H9 (cell line): ENCODE results near the gene UST. TPM values are rescaled to one million over a fixed set of nuclear protein-coding genes. Genes with fewer than 3 reads are reported as not detected.

Experiments used
- DNase-seq: peaks from one replicate; pipeline ENCODE4 v3.0.0-alpha.2; 2017
- H2AFZ ChIP-seq: one replicate; pipeline ENCODE4 v1.6.1; 2013; ENCODE audit warnings: mild to moderate bottlenecking, low read length, control low read depth, moderate library complexity
- H2AK5ac ChIP-seq: 2 replicates; pipeline ENCODE4 v1.6.1; 2013; ENCODE audit warnings: low read length, control low read depth, mixed read lengths; ENCODE audit not compliant: insufficient read length
- H2BK120ac ChIP-seq: one replicate; pipeline ENCODE4 v1.6.1; 2013; ENCODE audit warnings: low read depth, mild to moderate bottlenecking, low read length, control low read depth, inconsistent platforms; ENCODE audit not compliant: poor library complexity, severe bottlenecking
- H2BK12ac ChIP-seq: 2 replicates; pipeline ENCODE4 v1.6.1; 2013; ENCODE audit warnings: low read length, control low read depth, mixed read lengths, low read depth; ENCODE audit not compliant: insufficient read length
- H2BK15ac ChIP-seq: 2 replicates; pipeline ENCODE4 v1.6.1; 2013; ENCODE audit warnings: low read depth, low read length, control low read depth
- H2BK20ac ChIP-seq: one replicate; pipeline ENCODE4 v1.6.1; 2013; ENCODE audit warnings: low read depth, mild to moderate bottlenecking, low read length, control low read depth, inconsistent platforms; ENCODE audit not compliant: poor library complexity, severe bottlenecking
- H2BK5ac ChIP-seq: 2 replicates; pipeline ENCODE4 v1.6.1; 2013; ENCODE audit warnings: low read length, control low read depth, mixed read lengths; ENCODE audit not compliant: insufficient read length
- H3K14ac ChIP-seq: 2 replicates; pipeline ENCODE4 v1.6.1; 2013; ENCODE audit warnings: low read length, control low read depth; ENCODE audit not compliant: insufficient read depth
- H3K18ac ChIP-seq: 2 replicates; pipeline ENCODE4 v1.6.1; 2013; ENCODE audit warnings: low read depth, mild to moderate bottlenecking, mixed read lengths, low read length, control low read depth; ENCODE audit not compliant: insufficient read length
- H3K23ac ChIP-seq: 2 replicates; pipeline ENCODE4 v1.6.1; 2013; ENCODE audit warnings: low read length, control low read depth, mixed read lengths, low read depth; ENCODE audit not compliant: insufficient read length
- H3K23me2 ChIP-seq: 2 replicates; pipeline ENCODE4 v1.6.1; 2013; ENCODE audit warnings: low read depth, mild to moderate bottlenecking, mixed read lengths, low read length, control low read depth; ENCODE audit not compliant: insufficient read length, poor library complexity, severe bottlenecking
- H3K27ac ChIP-seq: 2 replicates; pipeline ENCODE4 v1.5.1; 2013; ENCODE audit warnings: low read length, control low read depth, mixed read lengths, low read depth; ENCODE audit not compliant: insufficient read length
- H3K27me3 ChIP-seq: 2 replicates; pipeline ENCODE4 v1.6.1; 2013; ENCODE audit warnings: low read length, control low read depth, inconsistent platforms; ENCODE audit not compliant: insufficient read depth
- H3K4ac ChIP-seq: 2 replicates; pipeline ENCODE4 v1.6.1; 2013; ENCODE audit warnings: low read depth, mild to moderate bottlenecking, control low read depth, inconsistent platforms, low read length, moderate library complexity
- H3K4me1 ChIP-seq: 2 replicates; pipeline ENCODE4 v1.6.1; 2013; ENCODE audit warnings: low read length, control low read depth, inconsistent platforms; ENCODE audit not compliant: insufficient read depth
- H3K4me2 ChIP-seq: 2 replicates; pipeline ENCODE4 v1.6.1; 2013; ENCODE audit warnings: low read length, control low read depth, mixed read lengths; ENCODE audit not compliant: insufficient read length, insufficient read depth
- H3K56ac ChIP-seq: 2 replicates; pipeline ENCODE4 v1.6.1; 2013; ENCODE audit warnings: low read depth, mild to moderate bottlenecking, mixed read lengths, low read length, control low read depth; ENCODE audit not compliant: insufficient read length
- H3K79me1 ChIP-seq: 2 replicates; pipeline ENCODE4 v1.6.1; 2013; ENCODE audit warnings: low read depth, mild to moderate bottlenecking, moderate library complexity, low read length, control low read depth, inconsistent platforms; ENCODE audit not compliant: insufficient read depth, poor library complexity, severe bottlenecking
- H3K79me2 ChIP-seq: 2 replicates; pipeline ENCODE4 v1.6.1; 2013; ENCODE audit warnings: low read length, control low read depth, inconsistent platforms; ENCODE audit not compliant: insufficient read depth
- H3K9ac ChIP-seq: 2 replicates; pipeline ENCODE4 v1.6.1; 2013; ENCODE audit warnings: low read length, control low read depth, mixed read lengths; ENCODE audit not compliant: insufficient read length; ENCODE audit errors: extremely low read depth
- H3K9me3 ChIP-seq: one replicate; pipeline ENCODE4 v1.6.1; 2013; ENCODE audit warnings: low read depth, low read length, inconsistent platforms; ENCODE audit not compliant: control insufficient read depth
- H3T11ph ChIP-seq: one replicate; pipeline ENCODE4 v1.6.1; 2013; ENCODE audit warnings: mild to moderate bottlenecking, low read length, control low read depth, inconsistent platforms
- H4K20me1 ChIP-seq: one replicate; pipeline ENCODE4 v1.6.1; 2013; ENCODE audit not compliant: control insufficient read depth, insufficient read length, insufficient read depth
- H4K5ac ChIP-seq: 2 replicates; pipeline ENCODE4 v1.6.1; 2013; ENCODE audit warnings: low read depth, mild to moderate bottlenecking, mixed read lengths, low read length, control low read depth; ENCODE audit not compliant: insufficient read length
- H4K8ac ChIP-seq: replicated peaks from 2 replicates; pipeline ENCODE4 v1.6.1; 2013; ENCODE audit warnings: low read length, control low read depth, mixed read lengths, low read depth; ENCODE audit not compliant: insufficient read length
- H4K91ac ChIP-seq: 2 replicates; pipeline ENCODE4 v1.6.1; 2013; ENCODE audit warnings: low read depth, mild to moderate bottlenecking, moderate library complexity, mixed read lengths, low read length, control low read depth; ENCODE audit not compliant: insufficient read length
- H3K27ac Mint-ChIP-seq, 3 experiments: 2 replicates in 2 of 3; 3 replicates in 1 of 3; pipeline ENCODE4 v1.8.0; 2020 to 2021; ENCODE audit warnings: mixed read lengths in 3 of 3, mild to moderate bottlenecking in 1 of 3, moderate library complexity in 1 of 3
- H3K27me3 Mint-ChIP-seq: 2 replicates; pipeline ENCODE4 v1.8.0; 2021; ENCODE audit warnings: low read depth, mild to moderate bottlenecking, moderate library complexity, mixed read lengths
- H3K36me3 Mint-ChIP-seq, 3 experiments: 2 replicates in 2 of 3; 3 replicates in 1 of 3; pipeline ENCODE4 v1.8.0; 2020 to 2021; ENCODE audit warnings: low read depth in 3 of 3, mixed read lengths in 3 of 3; ENCODE audit not compliant: insufficient read depth in 1 of 3
- H3K4me1 Mint-ChIP-seq, 2 experiments: 2 replicates each; pipeline ENCODE4 v1.8.0; 2020; ENCODE audit warnings: mixed read lengths in 2 of 2
- H3K4me3 Mint-ChIP-seq, 2 experiments: 2 replicates in 1 of 2; 3 replicates in 1 of 2; pipeline ENCODE4 v1.8.0; 2020 to 2021; ENCODE audit warnings: mild to moderate bottlenecking in 2 of 2, mixed read lengths in 2 of 2, moderate library complexity in 1 of 2
- H3K9me3 Mint-ChIP-seq, 2 experiments: 2 replicates in 1 of 2; 3 replicates in 1 of 2; pipeline ENCODE4 v1.8.0; 2020; ENCODE audit warnings: mild to moderate bottlenecking in 2 of 2, mixed read lengths in 2 of 2, moderate library complexity in 1 of 2
- CTCF ChIP-seq: fragments of 200-600 bp; sonication (generic); conservative IDR thresholded peaks from 3 replicates; pipeline ENCODE4 v1.8.0; 2021; ENCODE audit warnings: antibody characterized with exemption, mild to moderate bottlenecking
- WGBS: extraction: QIAGEN DNeasy Blood & Tissue Kit; methylation state at CpG from one replicate; pipeline ENCODE4 v1.1.7; 2013; ENCODE audit warnings: missing lambda C conversion rate, low lambda C conversion rate, mixed read lengths; ENCODE audit not compliant: insufficient read length; ENCODE audit errors: extremely low coverage; 5-methylcytosine and 5-hydroxymethylcytosine counted together
- total RNA-seq: library from RNA; stranded (reverse); gene quantifications from 2 replicates; pipeline ENCODE4 v1.2.1, GENCODE V29; 2021

Gene UST
- total RNA-seq, 1 experiment from 2014 or later: 14.4 TPM

GRCh38 chr6:148720897-148721296 lies 25.9 kb upstream of the UST start:
- no peak overlapping the region for H4K91ac ChIP-seq
- no peaks in the 10 kb centered on the region for H3K9me3 ChIP-seq
- H3K9ac ChIP-seq: no peak overlapping the region
- H4K5ac ChIP-seq: no peak overlapping the region
- Mint-ChIP-seq H3K27ac (no peak overlapping the region), H3K36me3 (peaks cover 4 to 7% (median 4%) of the 10 kb centered on the region in 3 experiments), H3K4me3 (no peak overlapping the region), H3K27me3 (no peaks in the 10 kb centered on the region; the same call in 1 of the 2 replicates), H3K4me1 (peaks cover 0 to 17% of the 10 kb centered on the region in 2 experiments; a peak in 2 of 4 replicates), H3K9me3 (peaks cover 5 to 8% of the 10 kb centered on the region in 2 experiments; a peak in 4 of 5 replicates)
- no peak overlapping the region for H2AK5ac ChIP-seq
- no peak overlapping the region for H4K8ac ChIP-seq
- H3K4me2 ChIP-seq: no peak overlapping the region
- no peaks in the 10 kb centered on the region for H3K27me3 ChIP-seq
- H2BK120ac ChIP-seq: no peak overlapping the region
- H3K56ac ChIP-seq: no peak overlapping the region
- no peak overlapping the region for H2BK5ac ChIP-seq
- H2BK15ac ChIP-seq: no peak overlapping the region
- no CpG with 5 or more reads among the region's 2 CpGs for WGBS
- no peaks in the 10 kb centered on the region for H3K23me2 ChIP-seq
- no peak for TF ChIP-seq CTCF
- H3K4ac ChIP-seq: no peak overlapping the region
- no peak overlapping the region for H3K27ac ChIP-seq
- no peak overlapping the region for H3K23ac ChIP-seq
- H2BK12ac ChIP-seq: no peak overlapping the region
- H3K79me1 ChIP-seq: no peaks in the 10 kb centered on the region
- H3K4me1 ChIP-seq: no peaks in the 10 kb centered on the region
- no peaks in the 10 kb centered on the region for H4K20me1 ChIP-seq
- no peak for DNase-seq
- no peak overlapping the region for H3K18ac ChIP-seq
- H3K79me2 ChIP-seq: no peaks in the 10 kb centered on the region
- H3T11ph ChIP-seq: no peak overlapping the region
- no peak overlapping the region for H2BK20ac ChIP-seq
- H2AFZ ChIP-seq: no peak overlapping the region
- peak overlapping the region; percentile 57; the same call in 1 of the 2 replicates for H3K14ac ChIP-seq
